Hindlimb muscle (tissue), 1 donor: ENCODE results near the gene EML1. TPM values are rescaled to one million over a fixed set of nuclear protein-coding genes. Genes with fewer than 3 reads are reported as not detected.

Experiments used
- DNase-seq: peaks from one replicate; pipeline ENCODE4 v3.0.0-alpha.2; 2013
- polyA plus RNA-seq: library from polyadenylated mRNA; unstranded; fragments of 120-200 nt; gene quantifications from one replicate; pipeline ENCODE4 v1.2.1, GENCODE V29; 2013; ENCODE audit not compliant: insufficient read length

Gene EML1
- polyA plus RNA-seq, 1 donor: 43.2 TPM

- no peak for DNase-seq
Observed at GRCh38 chr14:99907761-99908652, 114.8 kb downstream of the EML1 start.

GRCh38 chr14:99908653-99909250, 115.5 kb downstream of the EML1 start:
- no peak for DNase-seq

DNA sequence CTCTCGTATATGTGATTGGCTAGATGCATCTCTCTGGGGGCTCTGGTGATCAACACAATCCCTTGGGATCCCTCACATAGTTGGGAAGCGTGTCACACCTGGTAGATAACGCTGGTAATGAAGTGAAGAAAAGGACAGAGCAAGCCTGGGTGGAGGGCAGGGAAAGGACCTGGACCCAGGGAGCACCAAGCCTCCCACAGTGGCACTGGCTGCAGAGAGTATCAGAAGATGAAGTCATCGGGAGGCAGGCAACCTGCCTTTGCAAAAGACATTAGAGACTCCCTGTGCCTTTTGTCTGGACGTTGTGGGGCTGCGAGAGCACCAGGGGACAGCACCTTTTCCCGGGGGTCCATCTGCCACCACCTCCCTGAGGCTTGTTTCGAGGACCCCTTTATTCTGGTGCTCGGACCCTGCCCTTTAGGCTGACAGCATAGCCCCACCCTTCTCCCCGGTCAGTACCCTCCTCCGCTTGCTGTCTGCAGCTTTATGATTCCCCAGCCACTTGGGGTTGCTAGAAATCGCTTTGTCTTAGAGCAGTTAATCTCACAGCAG, 116.4 kb downstream of the EML1 start:
- no peak for DNase-seq

DNA sequence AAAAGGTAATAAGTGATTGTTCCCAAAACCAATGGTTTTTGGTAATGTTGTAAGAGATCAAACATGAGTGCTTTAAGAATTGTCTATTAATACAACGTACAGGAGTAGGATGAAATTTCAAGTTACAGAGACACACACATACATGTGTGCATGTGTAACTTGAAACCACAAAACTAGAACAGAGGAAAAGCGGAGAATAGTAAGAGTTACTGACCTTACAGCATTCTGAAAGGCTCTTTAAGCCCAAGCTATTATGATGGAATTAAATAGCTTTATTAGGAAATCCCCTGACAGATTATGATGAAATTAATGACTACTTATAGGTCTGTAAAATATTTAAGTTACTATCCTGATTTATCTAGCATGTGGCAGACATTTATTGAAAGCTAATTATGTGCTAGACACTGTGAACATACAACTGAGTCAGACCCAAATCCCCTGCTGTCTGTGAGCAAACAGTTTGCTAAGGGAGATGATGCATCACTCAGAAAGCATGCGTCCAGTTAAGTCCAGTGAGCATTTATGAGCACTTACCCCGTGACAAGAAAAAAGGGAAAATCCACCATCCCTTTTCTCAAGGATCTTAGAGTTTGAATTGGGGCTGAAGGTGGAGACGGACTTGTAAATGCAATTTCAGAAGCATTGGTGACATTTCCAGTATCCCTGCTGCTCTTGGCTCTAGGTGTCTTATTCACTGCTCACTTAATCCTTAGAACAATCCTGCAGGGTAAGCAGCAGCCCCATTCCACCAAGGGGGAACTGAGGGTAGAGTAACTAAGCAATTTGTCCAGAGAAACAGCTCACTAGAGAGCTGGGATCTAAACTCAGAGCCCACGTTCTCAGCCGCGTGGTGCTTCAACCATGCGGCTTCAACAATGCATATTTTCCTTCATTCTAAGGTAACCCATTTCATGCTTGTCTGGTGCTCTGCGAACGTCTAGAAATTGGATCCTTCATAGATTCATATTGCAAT, 117.4 kb downstream of the EML1 start:
- no peak for DNase-seq

GRCh38 chr14:99915305-99916090, 122.3 kb downstream of the EML1 start:
- DNase-seq: no peak

- no peak for DNase-seq
Observed at GRCh38 chr14:99916091-99916383, 122.8 kb downstream of the EML1 start.

DNA sequence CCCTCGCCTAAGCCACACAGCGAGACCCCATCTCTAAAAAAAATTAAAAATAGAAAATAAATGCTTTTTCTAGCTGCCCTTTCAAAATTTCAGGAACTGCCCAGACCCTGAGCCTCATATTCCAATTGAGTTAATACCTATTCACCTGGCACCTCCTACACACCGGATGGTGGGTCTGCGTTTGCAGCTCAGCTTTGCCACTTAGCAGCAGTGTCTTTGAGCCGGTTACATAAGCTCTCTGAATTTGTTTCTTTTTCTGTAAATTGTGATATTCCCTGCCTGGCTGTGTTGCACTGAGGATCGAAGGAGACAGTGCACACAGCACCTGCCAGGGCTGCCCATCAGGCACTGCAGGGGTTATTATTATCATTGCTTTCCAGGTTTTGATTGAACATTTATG, 125.6 kb downstream of the EML1 start:
- no peak for DNase-seq

- no peak for DNase-seq
Observed at GRCh38 chr14:99921425-99921824, 128.2 kb downstream of the EML1 start.

DNA sequence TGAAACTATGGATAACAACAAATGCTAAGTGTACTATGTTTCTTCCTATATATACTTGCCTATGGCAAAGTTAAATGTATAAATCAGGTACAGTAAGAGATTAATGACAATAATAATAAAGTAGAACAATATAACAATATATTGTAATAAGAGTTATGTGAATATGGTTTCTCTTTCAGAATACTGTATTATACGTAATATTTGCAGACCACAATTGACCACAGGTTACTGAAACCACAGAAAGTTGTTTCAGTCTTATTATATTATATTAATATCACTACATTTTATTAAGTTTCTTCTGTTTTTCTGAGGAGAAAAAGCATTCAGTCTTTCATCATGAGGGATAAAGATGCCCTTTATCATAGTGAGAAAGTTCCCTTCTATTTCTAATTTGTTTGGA, 131.2 kb downstream of the EML1 start:
- no peak for DNase-seq

DNA sequence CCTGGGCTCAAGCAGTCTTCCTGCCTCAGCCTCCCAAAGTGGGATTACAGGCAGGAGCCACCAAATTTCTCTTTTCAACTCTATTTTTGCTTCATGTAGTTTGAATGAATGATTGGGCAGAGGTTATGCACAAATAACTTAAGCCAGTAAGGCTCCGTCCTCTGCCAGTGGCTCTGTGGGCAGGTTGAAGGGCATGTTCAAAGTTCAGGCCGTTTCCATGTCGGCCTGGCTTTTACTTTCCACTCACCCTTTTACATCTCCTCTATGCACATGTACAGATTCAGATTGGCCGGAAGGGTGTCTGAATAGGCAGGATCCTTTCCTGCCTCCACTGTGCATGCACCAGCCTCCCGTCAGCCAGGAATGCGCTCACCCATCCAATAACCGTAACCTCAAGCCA, 132.3 kb downstream of the EML1 start:
- DNase-seq: no peak

DNA sequence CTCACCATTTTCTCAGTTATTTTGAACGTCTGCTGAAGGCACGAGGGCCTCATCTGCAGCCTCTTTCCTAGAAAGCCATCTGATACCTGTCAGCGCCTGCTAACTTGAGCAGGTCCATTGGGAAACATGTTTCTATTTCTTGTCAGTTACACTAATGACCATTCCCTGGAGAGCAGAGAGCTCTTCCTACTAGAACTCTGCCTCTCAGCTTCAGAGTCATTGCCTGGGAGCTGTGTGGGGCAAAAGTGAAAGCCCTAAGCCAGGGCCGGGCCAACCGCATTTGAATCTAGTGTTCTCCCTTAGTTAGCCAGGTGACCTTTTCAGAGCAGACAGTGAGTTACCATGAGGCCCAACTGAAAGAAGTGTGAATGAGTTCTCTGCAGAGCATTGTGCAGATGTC, 135.8 kb downstream of the EML1 start:
- no peak for DNase-seq

- no peak for DNase-seq
Observed at GRCh38 chr14:99929601-99930000, 136.4 kb downstream of the EML1 start.

DNA sequence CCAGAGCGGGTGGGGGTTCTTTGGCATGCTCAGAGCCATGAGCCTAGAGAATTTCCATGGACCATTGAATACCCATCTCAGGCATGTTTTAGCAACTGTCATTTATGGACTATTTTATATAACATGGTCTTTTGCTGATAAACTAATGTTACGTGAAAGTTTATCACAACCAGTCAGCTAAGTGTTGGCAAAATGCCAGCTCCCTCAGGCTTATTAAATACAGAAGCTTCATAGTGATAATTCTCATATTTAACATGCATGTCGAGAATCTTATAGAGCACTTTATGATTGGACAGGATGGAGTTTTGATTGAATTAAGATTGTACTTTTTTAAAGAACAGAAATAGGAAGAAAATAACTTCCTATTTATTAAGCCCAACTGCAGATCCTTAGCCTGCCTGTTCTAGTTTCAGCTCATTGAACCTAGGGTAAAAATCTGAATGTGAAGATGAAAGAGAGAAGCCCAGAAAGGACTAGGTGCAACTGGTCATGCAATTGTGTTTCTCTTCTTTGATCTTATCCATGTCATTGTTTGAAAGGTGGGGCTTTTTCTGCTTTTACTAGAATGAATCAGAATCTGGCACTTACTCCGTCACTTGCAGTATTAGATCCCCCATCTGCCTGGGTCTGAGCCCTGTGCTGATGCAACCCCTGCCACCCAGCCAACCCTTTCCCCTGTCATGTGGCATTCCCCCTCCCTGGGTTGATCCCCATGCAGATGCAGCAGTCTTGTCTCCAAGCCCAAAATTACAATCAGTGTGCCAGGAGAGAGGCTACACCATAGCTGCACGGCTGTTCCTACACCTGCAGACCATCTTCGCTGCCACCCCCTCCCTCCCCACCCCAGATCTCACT, 137.4 kb downstream of the EML1 start:
- DNase-seq: no peak

DNA sequence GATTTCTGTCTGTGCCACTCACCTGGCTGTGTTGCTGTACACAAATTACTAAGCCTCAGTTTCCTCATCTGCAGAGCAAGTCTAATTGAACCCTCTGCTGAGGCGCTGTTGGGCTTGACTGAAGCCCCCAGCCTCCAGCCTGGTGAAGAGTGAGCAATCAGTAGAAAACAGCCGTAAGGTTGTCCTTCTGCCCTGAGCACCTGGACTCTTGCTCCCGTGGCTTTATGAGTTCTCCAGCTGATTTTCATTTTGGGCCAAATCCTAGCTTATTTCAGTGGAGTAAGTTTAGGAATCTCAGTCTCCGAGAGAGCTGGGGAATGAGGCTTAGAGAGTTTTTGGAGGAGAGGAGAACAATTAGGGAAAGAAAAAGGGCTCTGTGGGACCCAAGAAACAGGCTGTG, 138.1 kb downstream of the EML1 start:
- no peak for DNase-seq

- DNase-seq: no peak
Observed at GRCh38 chr14:99936056-99936455, 142.8 kb downstream of the EML1 start.

DNA sequence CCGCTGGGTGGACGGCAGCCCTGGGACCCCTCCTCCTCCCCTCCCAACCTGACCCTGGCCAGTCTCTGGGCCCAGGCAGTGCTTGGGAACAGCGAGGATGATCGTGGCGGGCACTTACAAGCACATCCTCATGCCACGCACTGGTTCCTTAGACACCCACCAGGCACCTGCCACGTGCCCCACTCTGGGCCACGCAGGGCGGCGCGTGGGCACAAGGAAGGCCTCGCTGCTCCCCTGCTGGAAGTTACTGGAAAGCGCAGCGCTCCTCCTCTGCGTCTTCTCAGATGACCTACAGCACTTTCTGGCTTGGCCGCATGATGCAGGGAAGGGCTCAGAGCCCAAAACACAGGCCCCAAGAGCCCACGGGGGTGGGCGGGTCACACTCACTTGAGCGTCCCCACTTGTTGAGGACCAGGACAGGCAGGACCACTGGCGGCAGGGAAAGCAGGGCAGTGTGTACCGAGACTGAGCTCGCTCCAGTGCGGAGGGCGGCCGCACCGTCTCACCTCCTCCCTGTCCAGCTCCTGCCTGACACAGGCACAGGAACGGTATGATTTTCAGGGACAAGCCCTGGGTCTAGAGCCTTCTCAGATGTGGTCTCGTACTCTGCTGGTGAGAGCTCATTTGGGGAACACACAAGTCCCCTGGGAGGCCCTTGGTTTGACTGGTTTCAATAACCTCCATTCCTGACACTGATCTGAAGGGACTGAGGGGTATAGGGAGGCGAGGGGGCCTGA, 143.7 kb downstream of the EML1 start:
- DNase-seq: no peak

GRCh38 chr14:99937475-99938244, 144.4 kb downstream of the EML1 start:
- DNase-seq: no peak

GRCh38 chr14:99938376-99938775, 145.2 kb downstream of the EML1 start:
- no peak for DNase-seq

DNA sequence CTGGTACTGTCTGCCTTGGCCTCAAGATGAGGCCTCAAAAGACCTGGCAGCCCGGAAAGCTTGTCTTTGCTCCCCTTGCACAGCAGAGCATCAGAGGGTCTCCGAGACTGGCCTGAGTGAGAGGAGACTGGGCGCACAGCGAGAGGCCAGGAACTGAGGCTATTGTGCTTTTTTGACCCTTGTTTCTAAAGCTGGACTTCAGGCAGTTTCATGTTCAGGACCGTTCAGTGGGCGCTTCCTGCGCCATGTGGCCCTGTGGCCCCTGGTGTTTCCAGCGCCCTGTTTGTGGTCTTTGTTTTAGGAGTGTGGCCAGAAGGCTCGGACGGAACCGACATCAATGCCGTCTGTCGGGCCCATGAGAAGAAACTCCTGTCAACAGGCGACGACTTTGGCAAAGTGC, 145.7 kb downstream of the EML1 start:
- DNase-seq: no peak

DNA sequence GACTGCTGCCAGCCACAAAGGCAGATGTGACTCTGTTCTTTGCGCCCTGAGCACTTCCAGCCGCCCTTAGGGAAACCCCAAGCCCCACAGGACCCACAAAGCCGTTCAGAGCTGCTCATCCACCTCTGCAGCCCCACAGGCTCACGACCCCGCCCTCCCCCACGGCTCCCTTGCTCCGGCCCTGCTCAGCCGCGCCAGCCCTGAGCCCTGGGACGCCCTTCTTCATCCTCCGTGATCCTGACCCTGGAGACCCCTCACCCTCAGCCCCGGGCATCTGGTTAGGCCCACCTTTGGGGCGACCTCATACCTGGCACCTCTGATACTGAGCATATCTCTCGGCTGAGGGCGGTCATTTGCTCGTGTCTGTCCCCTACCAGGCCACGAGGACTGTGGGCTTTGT, 146.2 kb downstream of the EML1 start:
- DNase-seq: no peak
